ENCODE measurements around the gene LRRC27.

LRRC27 gene

GRCh38 chr10:132398566-132398991 is 66.6 kb downstream of the LRRC27 start:
- no peak for DNase-seq
- no peak for TF ChIP-seq POLR2A (IDR thresholded peaks at IDR 0.05; ENCODE audit: low read length)

GRCh38 chr10:132399117-132400035 is 67.4 kb downstream of the LRRC27 start:
- TF ChIP-seq POLR2A (IDR thresholded peaks at IDR 0.05; ENCODE audit: low read length) (no peak), GATA1 (IDR thresholded peaks at IDR 0.05; ENCODE audit: low read depth, low read length) (no peak)
- no peak for DNase-seq

DNA sequence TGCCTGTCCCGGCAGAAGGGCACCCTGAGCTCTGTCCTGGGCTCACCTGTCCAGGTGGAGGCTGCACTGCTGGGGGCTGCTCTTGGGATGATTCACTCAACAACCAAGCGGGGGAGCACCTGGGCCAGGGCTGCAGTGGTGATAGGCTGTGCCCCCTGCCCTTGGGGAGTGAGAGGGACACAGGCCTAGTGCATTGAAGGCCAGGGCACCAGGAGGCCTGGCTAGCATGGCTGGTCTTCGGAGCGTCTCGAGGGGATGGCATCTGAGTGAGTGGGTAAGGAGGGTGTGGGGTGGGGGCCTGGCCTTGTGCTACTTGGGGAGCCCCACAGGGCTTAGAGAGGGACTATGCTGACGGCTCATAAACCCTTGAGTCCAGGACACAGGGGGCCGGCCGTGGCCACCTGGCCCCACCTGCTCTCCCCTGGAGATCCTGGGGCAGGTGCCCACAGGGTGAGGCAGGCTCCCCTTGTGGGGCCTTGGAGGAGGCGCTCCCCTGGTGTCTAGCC is 68.1 kb downstream of the LRRC27 start:
- DNase-seq, result no peak
- TF ChIP-seq GATA1 (IDR thresholded peaks at IDR 0.05; ENCODE audit: low read depth, low read length) (no peak), POLR2A (IDR thresholded peaks at IDR 0.05; ENCODE audit: low read length) (no peak)

DNA sequence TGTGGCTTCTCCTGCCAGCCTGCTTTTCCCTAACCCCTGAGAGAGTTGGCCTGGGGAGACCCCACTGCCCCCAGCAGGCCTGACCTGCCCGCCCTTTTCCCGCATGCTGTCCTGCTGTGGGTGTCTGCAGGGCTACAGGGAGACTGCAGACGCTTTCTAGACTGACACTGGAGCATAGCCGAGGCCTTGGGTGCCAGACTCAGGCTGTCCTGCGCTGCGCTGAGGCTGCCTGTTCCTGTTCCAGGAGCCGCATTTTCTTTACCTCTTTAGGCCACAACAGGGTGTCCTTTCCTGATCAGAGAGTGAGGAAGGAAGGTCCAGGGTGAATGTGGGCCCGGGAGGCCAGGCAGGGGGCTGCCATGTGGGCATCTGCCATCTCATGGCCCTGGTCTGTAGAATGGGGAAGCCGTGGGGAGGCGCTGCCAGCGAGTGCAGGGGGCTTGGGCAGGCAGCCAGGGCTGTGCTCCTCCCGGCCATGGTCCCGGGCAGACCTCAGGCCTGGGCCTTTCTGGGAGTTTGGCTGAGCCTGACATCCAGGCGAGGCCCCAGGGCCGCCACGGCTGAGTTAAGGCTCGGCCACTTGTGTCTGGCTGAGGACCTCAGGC is 68.7 kb downstream of the LRRC27 start:
- TF ChIP-seq GATA1 (IDR thresholded peaks at IDR 0.05; ENCODE audit: low read depth, low read length) (no peak), POLR2A (IDR thresholded peaks at IDR 0.05; ENCODE audit: low read length) (no peak)
- DNase-seq, result no peak

DNA sequence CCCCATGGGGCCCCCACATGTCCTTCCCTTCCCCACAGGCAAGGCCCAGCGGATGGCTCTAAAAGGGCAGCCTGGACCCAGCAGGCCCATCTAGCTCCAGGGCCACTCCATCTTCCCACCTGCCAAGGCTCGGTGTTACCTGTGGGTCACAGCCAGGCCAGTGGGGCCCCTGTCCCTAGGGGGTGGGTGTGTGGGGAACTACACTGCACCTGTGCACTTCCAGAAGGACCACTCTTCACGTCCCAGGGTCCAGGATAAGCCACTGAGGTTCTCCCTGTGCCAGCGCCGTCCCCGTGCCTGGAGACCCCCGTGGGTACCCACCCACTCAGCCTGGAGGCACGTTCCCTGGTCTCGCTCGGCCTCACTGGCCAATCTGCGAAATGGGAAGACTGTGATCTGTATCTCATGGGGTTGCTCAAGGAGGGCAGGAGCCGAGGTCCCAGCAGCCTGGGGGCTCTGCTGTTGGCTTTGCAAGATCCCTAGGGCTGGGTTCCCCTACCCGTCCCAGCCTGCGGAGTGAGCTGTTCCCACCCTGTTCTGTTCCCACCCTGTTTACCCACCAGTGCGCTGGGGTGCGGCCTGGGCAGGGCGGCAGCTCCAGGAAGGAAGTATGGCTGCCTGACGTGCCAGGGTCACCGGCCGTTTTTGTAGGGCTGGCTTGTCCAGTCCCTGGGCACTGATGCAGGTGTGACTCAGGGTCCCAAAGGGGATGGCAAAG is 69.6 kb downstream of the LRRC27 start:
- no peak for DNase-seq
- TF ChIP-seq GATA1 (IDR thresholded peaks at IDR 0.05; ENCODE audit: low read depth, low read length), result no peak
- TF ChIP-seq POLR2A (IDR thresholded peaks at IDR 0.05; ENCODE audit: low read length), result no peak

GRCh38 chr10:132402781-132403241 is 70.8 kb downstream of the LRRC27 start:
- no peak for DNase-seq
- no peak for TF ChIP-seq GATA1 (IDR thresholded peaks at IDR 0.05; ENCODE audit: low read depth, low read length)
- no peak for TF ChIP-seq POLR2A (IDR thresholded peaks at IDR 0.05; ENCODE audit: low read length)

- TF ChIP-seq POLR2A (IDR thresholded peaks at IDR 0.05; ENCODE audit: low read length) (no peak), GATA1 (IDR thresholded peaks at IDR 0.05; ENCODE audit: low read depth, low read length) (no peak)
- DNase-seq, result no peak
Measured at GRCh38 chr10:132403511-132404168, 71.6 kb downstream of the LRRC27 start.

- DNase-seq, result no peak
- TF ChIP-seq GATA1 (IDR thresholded peaks at IDR 0.05; ENCODE audit: low read depth, low read length) (no peak), POLR2A (IDR thresholded peaks at IDR 0.05; ENCODE audit: low read length) (no peak)
Measured at GRCh38 chr10:132404169-132404880, 72.3 kb downstream of the LRRC27 start.

- no peak for TF ChIP-seq GATA1 (IDR thresholded peaks at IDR 0.05; ENCODE audit: low read depth, low read length)
- TF ChIP-seq POLR2A (IDR thresholded peaks at IDR 0.05; ENCODE audit: low read length), result no peak
- no peak for DNase-seq
Measured at GRCh38 chr10:132404911-132405462, 73.0 kb downstream of the LRRC27 start.

GRCh38 chr10:132405463-132405991 is 73.5 kb downstream of the LRRC27 start:
- TF ChIP-seq GATA1 (IDR thresholded peaks at IDR 0.05; ENCODE audit: low read depth, low read length), result no peak
- no peak for TF ChIP-seq POLR2A (IDR thresholded peaks at IDR 0.05; ENCODE audit: low read length)

GRCh38 chr10:132406181-132406580 is 74.2 kb downstream of the LRRC27 start:
- no peak for TF ChIP-seq POLR2A (IDR thresholded peaks at IDR 0.05; ENCODE audit: low read length)
- no peak for TF ChIP-seq GATA1 (IDR thresholded peaks at IDR 0.05; ENCODE audit: low read depth, low read length)

More at GRCh38 chr10:132405463-132405991, 73.5 kb downstream of the LRRC27 start:
- no peak for DNase-seq

DNA sequence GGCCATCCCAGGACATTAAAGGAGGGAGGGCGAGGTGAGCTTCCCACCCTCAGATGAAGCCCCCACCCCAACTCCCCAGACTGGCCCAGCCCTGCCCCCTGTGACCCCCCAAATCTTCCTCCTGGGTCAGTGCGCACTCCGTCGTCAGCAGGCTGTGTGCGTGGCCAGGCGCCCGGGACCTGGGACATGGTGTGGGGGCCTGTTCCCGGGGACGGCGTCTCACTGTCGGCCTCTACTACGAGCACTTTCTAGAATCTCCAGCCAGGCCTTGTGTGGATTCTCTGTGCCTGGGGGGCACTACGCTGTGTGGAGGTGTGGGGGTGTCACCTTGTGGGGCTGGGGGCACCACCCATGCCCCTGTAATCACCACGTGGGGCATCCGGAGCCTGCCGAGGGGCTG is 74.8 kb downstream of the LRRC27 start:
- TF ChIP-seq POLR2A (IDR thresholded peaks at IDR 0.05; ENCODE audit: low read length), result no peak
- TF ChIP-seq GATA1 (IDR thresholded peaks at IDR 0.05; ENCODE audit: low read depth, low read length), result no peak
- no peak for DNase-seq

More at GRCh38 chr10:132406181-132406580, 74.2 kb downstream of the LRRC27 start:
- DNase-seq, result no peak

Data from erythroblast (primary cell).